ENCODE data around the gene CD320. TPM values are rescaled to one million over a fixed set of nuclear protein-coding genes. Genes with fewer than 3 reads are reported as not detected.

Gene CD320
- total RNA-seq, 1 experiment from 2014 or later, result 42.9 TPM

GRCh38 chr19:8306235-8307054 is 1.7 kb downstream of the CD320 start:
- Histone ChIP-seq H4K20me1 (ENCODE audit: insufficient read depth) (no peaks in the 10 kb centered on the region), H3K9me3 (ENCODE audit: insufficient read depth, low read depth) (no peaks in the 10 kb centered on the region), H3K79me2 (ENCODE audit: low read depth) (peaks cover 14% of the 10 kb centered on the region), H3K4me3 (no peak overlapping the region; the same call in 1 of the 2 replicates), H3K4me2 (peak overlapping the region; percentile 90; the same call in 1 of the 2 replicates), H3F3A (ENCODE audit: insufficient read depth, low read depth) (peaks cover 33% of the 10 kb centered on the region; the same call in 1 of the 2 replicates), H2AFZ (no peak overlapping the region), H3K27ac (no peak overlapping the region), H3K27me3 (ENCODE audit: insufficient read depth, low read depth) (no peaks in the 10 kb centered on the region), H3K36me3 (ENCODE audit: low read depth) (0 out of 2 replicates have a peak, but pooled peaks cover 5% of the 10 kb centered on the region), H3K4me1 (replicated peaks; ENCODE audit: insufficient read depth) (peaks cover 31% of the 10 kb centered on the region), H3K9me2 (ENCODE audit: insufficient read depth) (no peaks in the 10 kb centered on the region)
- peak in 1 of 2 experiments; percentile 31 for DNase-seq
- TF ChIP-seq CTCF (conservative IDR thresholded peaks at IDR 0.05) (no peak), EZH2 (IDR thresholded peaks at IDR 0.05; ENCODE audit: low read depth) (no peak)
- intact Hi-C loops (cut with micrococcal nuclease; ENCODE audit: unreplicated experiment), result no loop called here
- BruUV-seq (replicated peaks), result no TSS peak
- ChIA-PET POLR2A (ENCODE audit: unreplicated experiment) (no interaction called here), CTCF (no interaction called here)

- CTCF ChIA-PET, result no interaction called here
- H3K4me2 ChIP-seq, result no peak overlapping the region
Observed at GRCh38 chr19:8305798-8306197, 2.4 kb downstream of the CD320 start.

More at GRCh38 chr19:8305798-8306197, 2.4 kb downstream of the CD320 start:
- intact Hi-C loops (cut with micrococcal nuclease; ENCODE audit: unreplicated experiment), result no loop called here
- no peak for TF ChIP-seq CTCF (conservative IDR thresholded peaks at IDR 0.05)
- no peak for TF ChIP-seq EZH2 (IDR thresholded peaks at IDR 0.05; ENCODE audit: low read depth)
- H3K36me3 ChIP-seq (ENCODE audit: low read depth), result no peaks in the 10 kb centered on the region
- H3F3A ChIP-seq (ENCODE audit: insufficient read depth, low read depth), result peaks cover 27% of the 10 kb centered on the region; the same call in 1 of the 2 replicates
- no peaks in the 10 kb centered on the region for H3K9me3 ChIP-seq (ENCODE audit: insufficient read depth, low read depth)
- H3K79me2 ChIP-seq (ENCODE audit: low read depth), result peaks cover 14% of the 10 kb centered on the region
- peak in 1 of 2 experiments; percentile 8 for DNase-seq
- no peak overlapping the region for H2AFZ ChIP-seq
- BruUV-seq (replicated peaks), result no TSS peak
- no peaks in the 10 kb centered on the region for H4K20me1 ChIP-seq (ENCODE audit: insufficient read depth)
- no peak overlapping the region for H3K27ac ChIP-seq
- no peak overlapping the region for H3K4me3 ChIP-seq
- POLR2A ChIA-PET (ENCODE audit: unreplicated experiment), result no interaction called here
- peaks cover 25% of the 10 kb centered on the region for H3K4me1 ChIP-seq (replicated peaks; ENCODE audit: insufficient read depth)
- no peaks in the 10 kb centered on the region for H3K27me3 ChIP-seq (ENCODE audit: insufficient read depth, low read depth)
- H3K9me2 ChIP-seq (ENCODE audit: insufficient read depth), result no peaks in the 10 kb centered on the region
